T-helper 2 cell treated with Interferon-gamma antibody and Interleukin-4, amounts not matched to agents 100 ng/mL and 5 ng/mL, for 36 hours (primary cell): Measurements from ENCODE around the gene CFAP97D2. TPM values are rescaled to one million over a fixed set of nuclear protein-coding genes. Genes with fewer than 3 reads are reported as not detected.
"Not testable (repeated sequence)": the region's sequence is repeated elsewhere in the genome, so short reads cannot be mapped to it uniquely, and the experiment has no call there.

Experiments
- intact Hi-C: fragments of 100-400 bp; cut with micrococcal nuclease; formaldehyde crosslinking; loops from one replicate; pipeline ENCODE4 v1.15.1; 2023
- total RNA-seq: library from RNA; stranded (reverse); gene quantifications from 2 replicates; pipeline ENCODE4 v1.2.3, GENCODE V29; 2022

The CFAP97D2 gene
- total RNA-seq, 1 donor from 2014 or later: not detected

DNA sequence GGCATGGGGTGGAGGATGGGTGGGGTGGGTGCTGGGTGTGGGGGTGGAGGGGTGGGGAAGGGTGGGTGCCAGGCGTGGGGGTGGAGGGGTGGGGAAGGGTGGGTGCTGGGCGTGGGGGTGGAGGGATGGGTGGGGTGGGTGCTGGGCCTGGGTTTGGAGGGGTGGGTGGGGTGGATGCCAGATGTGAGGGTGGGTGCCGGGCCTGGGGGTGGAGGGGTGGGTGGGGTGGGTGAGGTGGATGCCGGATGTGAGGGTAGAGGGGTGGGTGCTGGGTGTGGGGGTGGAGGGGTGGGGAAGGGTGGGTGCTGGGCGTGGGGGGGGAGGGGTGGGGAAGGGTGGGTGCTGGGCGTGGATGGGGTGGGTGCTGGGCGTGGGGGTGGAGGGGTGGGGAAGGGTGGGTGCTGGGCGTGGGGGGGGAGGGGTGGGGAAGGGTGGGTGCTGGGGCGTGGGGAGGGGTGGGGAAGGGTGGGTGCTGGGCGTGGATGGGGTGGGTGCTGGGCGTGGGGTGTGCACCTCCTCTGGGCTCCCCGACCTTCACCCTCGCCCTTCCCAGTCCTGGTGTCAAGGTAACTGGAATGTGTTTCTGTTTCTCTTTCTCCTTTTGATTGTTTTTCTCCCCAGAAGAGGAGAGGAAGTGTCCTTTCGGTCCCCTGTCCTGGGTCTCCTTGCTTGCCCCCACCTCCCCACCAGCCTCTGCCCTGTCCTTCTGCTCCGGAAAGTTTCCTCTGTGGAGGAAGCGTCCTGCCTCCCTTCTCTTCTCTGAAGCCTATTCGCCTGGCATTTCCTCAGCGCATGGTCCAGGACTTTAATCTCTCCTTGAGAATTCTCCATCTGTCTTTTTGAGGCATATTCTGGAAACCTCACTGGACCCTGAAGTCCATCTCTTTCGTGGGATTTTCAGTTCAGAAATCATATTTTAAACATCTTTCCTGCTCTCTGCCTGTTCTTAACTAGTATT, 22.9 kb upstream of the CFAP97D2 start:
- intact Hi-C loops: no loop called here

DNA sequence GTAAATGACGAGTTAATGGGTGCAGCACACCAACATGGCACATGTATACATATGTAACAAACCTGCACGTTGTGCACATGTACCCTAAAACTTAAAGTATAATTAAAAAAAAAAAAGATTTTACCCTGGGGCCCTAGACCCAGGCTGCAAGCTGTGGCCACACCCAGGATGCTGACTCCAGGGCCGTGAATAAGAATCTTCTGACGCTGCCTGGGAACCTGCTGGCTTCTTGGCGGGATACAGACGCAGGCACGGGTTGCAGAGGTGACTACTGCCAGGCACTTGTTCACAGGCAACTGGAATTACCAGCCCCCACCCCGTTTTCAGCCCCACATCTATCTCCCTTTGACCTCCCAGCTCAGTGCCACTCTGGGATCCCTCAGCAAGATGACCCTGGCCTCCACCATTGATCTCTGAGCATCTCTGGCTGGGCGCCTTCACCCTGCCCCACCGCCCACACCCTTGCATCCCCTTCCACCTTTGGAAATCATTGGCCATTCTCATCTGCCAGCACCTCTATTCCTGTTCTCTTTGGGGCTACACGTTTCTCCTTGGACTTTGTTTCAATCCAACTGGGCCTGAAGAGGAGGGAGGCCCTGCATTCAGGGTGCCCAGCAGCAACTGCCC, 21.1 kb upstream of the CFAP97D2 start:
- intact Hi-C loops: no loop called here

DNA sequence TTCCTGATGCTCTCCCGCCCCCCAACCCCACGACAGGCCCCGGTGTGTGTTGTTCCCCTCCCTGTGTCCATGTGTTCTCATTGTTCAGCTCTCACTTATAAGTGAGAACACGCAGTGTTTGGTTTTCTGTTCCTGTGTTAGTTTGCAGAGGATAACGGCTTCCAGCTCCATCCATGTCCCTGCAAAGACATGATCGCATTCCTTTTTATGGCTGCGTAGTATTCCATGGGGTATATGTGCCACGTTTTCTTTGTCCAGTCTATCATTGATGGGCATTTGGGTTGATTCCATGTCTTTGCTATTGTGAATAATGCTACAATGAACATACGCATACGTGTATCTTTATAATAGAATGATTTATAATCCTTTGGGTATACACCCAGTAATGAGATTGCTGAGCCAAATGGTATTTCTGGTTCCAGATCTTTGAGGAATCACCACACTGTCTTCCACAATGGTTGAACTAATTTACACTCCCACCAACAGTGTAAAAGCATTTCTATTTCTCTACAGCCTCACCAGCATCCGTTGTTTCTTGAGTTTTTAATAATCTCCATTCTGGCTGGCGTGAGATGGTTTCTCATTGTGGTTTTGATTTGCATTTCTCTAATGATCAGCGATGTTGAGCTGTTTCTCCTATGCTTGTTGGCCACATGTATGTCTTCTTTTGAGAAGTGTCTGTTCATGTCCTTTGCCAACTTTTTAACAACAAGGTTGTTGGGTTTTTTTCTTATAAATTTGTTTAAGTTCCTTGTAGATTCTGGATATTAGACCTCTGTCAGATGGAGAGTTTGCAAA, 20.0 kb upstream of the CFAP97D2 start:
- intact Hi-C loops: not testable (repeated sequence)

- intact Hi-C loops: no loop called here
Observed at GRCh38 chr13:114161028-114161556, 18.0 kb upstream of the CFAP97D2 start.

GRCh38 chr13:114161644-114162532, 17.2 kb upstream of the CFAP97D2 start:
- intact Hi-C loops: no loop called here

DNA sequence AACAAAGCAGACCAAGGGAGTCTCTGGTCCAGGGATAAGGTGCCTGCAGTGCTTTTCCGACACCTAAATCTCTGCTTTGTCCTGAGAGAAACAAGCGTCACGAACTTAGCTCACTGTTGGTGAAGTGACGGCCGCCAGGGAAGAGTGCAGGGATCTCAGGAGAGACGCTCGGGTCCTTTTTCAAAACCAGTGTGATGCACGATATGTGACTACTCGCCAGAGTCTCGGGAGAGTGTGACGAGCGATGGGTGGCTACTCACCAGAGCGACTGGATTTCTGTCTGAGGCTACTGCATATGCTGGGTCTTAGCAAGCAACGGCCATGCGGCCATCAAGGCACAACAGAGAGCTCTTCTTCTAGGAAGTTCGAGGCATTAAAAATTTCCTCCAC, 16.5 kb upstream of the CFAP97D2 start:
- intact Hi-C loops: no loop called here

- intact Hi-C loops: no loop called here
Observed at GRCh38 chr13:114164053-114164452, 15.0 kb upstream of the CFAP97D2 start.

GRCh38 chr13:114164681-114165429, 14.2 kb upstream of the CFAP97D2 start:
- intact Hi-C loops: no loop called here

DNA sequence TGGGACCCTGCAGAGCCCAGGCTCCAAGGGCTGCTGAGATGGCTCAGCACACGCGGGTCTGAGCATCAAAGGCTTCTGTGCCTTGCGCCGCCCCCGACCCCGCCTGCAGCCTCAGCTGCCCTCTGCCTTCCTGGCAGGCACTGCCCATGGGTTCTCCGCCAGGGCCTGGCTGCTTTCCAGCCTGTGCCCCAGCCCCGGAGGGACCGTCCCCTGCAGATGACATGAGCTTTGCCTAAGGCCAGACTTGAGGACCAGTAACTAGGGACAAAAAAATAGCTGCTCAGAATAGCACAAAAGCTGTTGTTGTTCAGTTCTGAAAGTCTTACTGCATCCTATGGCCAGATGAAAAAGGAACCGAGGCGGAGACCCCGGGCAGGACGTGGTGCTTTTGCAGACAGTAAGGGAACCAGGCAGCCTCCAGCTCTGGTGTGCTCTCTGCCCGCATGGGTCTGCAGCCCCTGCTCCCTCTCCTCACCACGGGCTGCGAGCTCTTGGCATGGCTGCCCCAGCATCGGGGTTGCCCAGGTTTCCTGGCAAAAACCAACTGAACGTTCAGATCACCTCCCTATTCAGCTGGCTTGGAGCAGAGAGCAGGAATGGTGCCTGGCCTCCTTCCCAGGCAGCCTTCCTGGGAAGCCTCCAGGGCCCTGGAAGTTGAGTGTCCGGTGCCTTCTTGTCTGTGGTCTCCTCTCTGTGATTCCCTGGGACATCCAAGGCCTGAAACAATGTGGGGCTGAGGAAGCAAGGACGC, 12.5 kb upstream of the CFAP97D2 start:
- intact Hi-C loops: no loop called here

GRCh38 chr13:114167426-114167825, 11.6 kb upstream of the CFAP97D2 start:
- intact Hi-C loops: no loop called here

GRCh38 chr13:114167885-114168284, 11.2 kb upstream of the CFAP97D2 start:
- intact Hi-C loops: no loop called here

DNA sequence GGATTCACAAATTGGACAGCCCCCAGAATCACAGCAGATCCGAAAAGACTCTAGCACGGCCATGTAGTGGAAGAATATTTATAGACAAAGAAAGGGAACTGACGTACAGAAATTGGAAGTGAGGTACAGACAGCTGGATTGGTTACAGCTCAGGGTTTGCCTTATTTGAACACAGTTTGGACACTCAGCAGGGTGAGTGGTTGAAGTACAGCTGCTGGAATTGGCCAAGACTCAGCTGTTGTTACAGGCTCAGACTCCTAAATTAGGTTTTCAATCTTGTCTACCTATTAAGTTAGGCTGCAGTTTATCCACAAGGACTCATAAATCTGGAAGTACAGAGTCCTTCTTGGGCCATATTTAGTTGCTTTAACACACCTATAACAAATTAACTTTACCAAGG, 5.8 kb upstream of the CFAP97D2 start:
- intact Hi-C loops: no loop called here

GRCh38 chr13:114173745-114174144, 5.3 kb upstream of the CFAP97D2 start:
- intact Hi-C loops: no loop called here

DNA sequence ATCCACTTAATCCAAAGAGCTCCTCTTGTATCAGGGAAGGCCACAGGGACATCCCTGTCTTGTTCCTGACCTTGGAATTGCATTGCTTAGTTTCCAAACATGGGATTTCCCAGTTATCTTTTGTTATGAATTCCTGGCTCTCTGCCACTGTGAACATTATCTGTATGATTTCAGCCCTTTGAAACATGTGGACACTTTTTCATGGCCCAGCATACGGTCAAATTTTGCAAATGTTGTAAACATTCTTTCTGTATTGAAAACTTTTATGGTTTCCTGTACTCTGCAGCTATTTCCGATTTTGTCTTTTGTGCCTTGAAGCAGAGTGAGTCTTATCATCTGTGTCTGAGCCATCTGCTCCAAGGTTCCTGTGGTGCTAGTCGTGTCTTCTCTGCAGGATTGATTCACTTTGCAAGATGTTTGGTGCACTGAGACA, 4.5 kb upstream of the CFAP97D2 start:
- intact Hi-C loops: no loop called here

GRCh38 chr13:114176359-114176902, 2.6 kb upstream of the CFAP97D2 start:
- intact Hi-C loops: not testable (repeated sequence)

DNA sequence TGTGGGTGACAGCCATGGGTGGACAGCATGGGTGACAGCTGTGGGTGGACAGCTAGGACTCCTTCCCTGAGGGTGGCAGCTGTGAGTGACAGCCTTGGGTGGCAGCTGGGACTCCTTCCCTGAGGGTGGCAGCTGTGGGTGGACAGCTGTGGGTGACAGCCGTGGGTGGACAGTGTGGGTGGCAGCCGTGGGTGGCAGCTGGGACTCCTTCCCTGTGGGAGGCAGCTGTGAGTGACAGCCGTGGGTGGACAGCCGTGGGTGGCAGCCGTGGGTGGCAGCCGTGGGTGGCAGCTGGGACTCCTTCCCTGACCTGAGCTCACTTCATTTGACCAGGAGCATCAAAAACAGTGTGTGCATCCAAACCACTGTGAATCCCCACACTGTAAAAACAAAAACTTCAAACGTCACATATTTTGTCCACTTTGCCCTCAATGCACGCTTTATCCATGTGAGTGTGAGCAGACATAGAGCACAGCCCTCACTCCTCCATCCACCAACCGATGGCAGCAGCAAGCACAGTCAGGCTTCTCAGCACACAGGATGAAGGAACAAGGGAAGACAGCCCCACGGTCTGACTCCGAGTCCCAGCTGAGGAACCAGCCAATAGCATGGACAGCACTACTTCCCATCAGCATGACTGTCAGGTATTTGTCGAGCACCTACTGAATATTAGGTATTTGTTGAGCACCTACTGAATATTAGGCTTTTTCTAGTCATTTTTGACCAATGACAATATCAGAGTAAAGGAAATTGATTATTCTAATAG, 1.6 kb upstream of the CFAP97D2 start:
- intact Hi-C loops: no loop called here

DNA sequence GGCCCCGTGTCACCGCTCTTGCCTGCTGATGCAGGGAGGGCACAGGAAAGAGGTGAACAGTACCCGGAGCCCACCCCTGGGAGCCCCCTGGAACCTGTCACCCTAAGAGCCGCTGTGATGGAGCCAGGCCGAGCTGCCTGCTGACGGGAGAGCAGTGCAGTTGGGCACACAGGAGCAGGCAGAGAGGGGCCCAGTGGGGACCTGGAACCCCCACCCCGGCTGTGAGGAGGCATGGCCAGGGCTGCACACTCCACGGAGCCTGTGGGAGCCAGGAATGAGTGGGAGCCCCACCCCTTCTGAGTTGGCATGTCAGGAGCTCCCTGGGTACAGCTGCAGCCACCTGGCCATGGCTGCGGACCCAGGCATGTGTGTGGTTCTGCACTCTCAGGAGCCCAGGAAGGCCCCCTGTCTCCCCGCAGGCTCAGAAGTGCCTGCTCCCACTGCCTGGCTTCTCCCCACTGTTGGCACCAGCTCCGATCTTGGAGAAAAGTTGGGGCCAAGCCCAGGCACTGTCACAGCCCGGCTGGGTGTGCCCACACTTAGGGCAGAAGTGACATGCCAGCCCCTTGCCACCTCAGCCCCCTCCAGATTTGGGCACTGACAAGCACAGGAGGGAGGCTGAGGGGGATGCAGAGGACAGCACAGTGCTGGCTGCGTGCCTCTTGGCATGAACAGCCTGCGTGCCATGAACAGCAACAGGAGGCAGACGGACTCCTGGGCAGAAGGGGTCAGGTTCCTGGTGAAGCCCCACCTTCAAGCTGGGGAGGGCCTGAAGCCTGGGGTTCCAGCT, 6.3 kb downstream of the CFAP97D2 start:
- intact Hi-C loops: no loop called here
